Measurements from ENCODE around the gene TAGLN2. TPM values are rescaled to one million over a fixed set of nuclear protein-coding genes. Genes with fewer than 3 reads are reported as not detected.

TAGLN2 gene
- total RNA-seq, 1 experiment from 2014 or later, result 66.9 TPM

DNA sequence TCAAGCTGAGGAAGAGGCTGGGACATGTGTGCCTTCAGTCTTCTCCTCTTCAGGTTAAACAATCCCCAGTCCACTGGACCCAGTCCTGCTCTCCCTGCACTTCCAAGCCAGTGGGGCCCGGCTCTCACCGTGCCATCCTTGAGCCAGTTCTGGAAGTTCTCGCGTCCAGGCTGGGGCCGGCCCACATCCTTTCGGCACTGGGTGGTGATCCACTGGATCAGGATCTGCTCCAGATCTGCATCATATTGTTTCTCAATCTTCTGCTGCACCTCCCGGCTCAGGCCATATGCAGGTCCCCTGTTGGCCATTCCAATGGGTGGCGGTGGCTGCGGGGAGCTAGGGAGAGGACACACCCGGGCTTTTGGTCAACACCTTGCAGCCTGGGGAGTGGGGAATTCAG is 5.1 kb downstream of the TAGLN2 start:
- H3K36me3 Mint-ChIP-seq, result peaks cover 4% of the 10 kb centered on the region
- CTCF ChIA-PET, result interaction anchor here (1.2 to 5.9 kb wide), 2 partner anchors 27 to 87 kb away, joined by 3 to 64 read pairs; no protein-coding TSS in a partner anchor
- ATAC-seq, result no peak

GRCh38 chr1:159919236-159919865 is 6.0 kb downstream of the TAGLN2 start:
- POLR2A ChIA-PET, result no interaction called here

More for the DNA sequence above, 5.1 kb downstream of the TAGLN2 start:
- DNase-seq (ENCODE audit: low spot score), result no peak
- H3K4me1 Mint-ChIP-seq, result peaks cover 39% of the 10 kb centered on the region
- POLR2A ChIA-PET, result no interaction called here
- peaks cover 16% of the 10 kb centered on the region for H3K27me3 Mint-ChIP-seq (ENCODE audit: low read depth)
- no peak overlapping the region for H3K4me3 Mint-ChIP-seq
- TF ChIP-seq ZNF532 (CRISPR knock-in tag; IDR thresholded peaks at IDR 0.05; ENCODE audit: borderline replicate concordance) (no peak), CREB1 (CRISPR knock-in tag; IDR thresholded peaks at IDR 0.05) (no peak), JUN (CRISPR knock-in tag; IDR thresholded peaks at IDR 0.05) (no peak), IRF2 (CRISPR knock-in tag; IDR thresholded peaks at IDR 0.05; ENCODE audit: borderline replicate concordance, low read depth) (no peak), PRRX2 (CRISPR knock-in tag; IDR thresholded peaks at IDR 0.05) (no peak)
- TF ChIP-seq, protein P1, sequence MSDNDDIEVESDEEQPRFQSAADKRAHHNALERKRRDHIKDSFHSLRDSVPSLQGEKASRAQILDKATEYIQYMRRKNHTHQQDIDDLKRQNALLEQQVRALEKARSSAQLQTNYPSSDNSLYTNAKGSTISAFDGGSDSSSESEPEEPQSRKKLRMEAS (CRISPR knock-in tag; IDR thresholded peaks at IDR 0.05), result no peak
- TF ChIP-seq, protein P2, sequence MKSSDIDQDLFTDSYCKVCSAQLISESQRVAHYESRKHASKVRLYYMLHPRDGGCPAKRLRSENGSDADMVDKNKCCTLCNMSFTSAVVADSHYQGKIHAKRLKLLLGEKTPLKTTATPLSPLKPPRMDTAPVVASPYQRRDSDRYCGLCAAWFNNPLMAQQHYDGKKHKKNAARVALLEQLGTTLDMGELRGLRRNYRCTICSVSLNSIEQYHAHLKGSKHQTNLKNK (CRISPR knock-in tag; IDR thresholded peaks at IDR 0.05), result no peak
- no peak overlapping the region for H3K27ac Mint-ChIP-seq
- no peaks in the 10 kb centered on the region for H3K9me3 Mint-ChIP-seq

More at GRCh38 chr1:159919236-159919865, 6.0 kb downstream of the TAGLN2 start:
- Mint-ChIP-seq H3K4me3 (no peak overlapping the region), H3K36me3 (peaks cover 4% of the 10 kb centered on the region), H3K4me1 (peaks cover 46% of the 10 kb centered on the region), H3K9me3 (no peaks in the 10 kb centered on the region), H3K27ac (no peak overlapping the region), H3K27me3 (ENCODE audit: low read depth) (peaks cover 10% of the 10 kb centered on the region)
- ATAC-seq (no peak), DNase-seq (ENCODE audit: low spot score) (no peak)
- TF ChIP-seq ZNF138 (CRISPR knock-in tag; conservative IDR thresholded peaks at IDR 0.05), result no peak
- no peak for TF ChIP-seq NFATC4 (CRISPR knock-in tag; IDR thresholded peaks at IDR 0.05)
- no peak for TF ChIP-seq NR2C2 (CRISPR knock-in tag; IDR thresholded peaks at IDR 0.05)
- TF ChIP-seq EMX1 (CRISPR knock-in tag; IDR thresholded peaks at IDR 0.05), result no peak
- no peak for TF ChIP-seq ZNF281 (CRISPR knock-in tag; IDR thresholded peaks at IDR 0.05)
- TF ChIP-seq, protein P3, sequence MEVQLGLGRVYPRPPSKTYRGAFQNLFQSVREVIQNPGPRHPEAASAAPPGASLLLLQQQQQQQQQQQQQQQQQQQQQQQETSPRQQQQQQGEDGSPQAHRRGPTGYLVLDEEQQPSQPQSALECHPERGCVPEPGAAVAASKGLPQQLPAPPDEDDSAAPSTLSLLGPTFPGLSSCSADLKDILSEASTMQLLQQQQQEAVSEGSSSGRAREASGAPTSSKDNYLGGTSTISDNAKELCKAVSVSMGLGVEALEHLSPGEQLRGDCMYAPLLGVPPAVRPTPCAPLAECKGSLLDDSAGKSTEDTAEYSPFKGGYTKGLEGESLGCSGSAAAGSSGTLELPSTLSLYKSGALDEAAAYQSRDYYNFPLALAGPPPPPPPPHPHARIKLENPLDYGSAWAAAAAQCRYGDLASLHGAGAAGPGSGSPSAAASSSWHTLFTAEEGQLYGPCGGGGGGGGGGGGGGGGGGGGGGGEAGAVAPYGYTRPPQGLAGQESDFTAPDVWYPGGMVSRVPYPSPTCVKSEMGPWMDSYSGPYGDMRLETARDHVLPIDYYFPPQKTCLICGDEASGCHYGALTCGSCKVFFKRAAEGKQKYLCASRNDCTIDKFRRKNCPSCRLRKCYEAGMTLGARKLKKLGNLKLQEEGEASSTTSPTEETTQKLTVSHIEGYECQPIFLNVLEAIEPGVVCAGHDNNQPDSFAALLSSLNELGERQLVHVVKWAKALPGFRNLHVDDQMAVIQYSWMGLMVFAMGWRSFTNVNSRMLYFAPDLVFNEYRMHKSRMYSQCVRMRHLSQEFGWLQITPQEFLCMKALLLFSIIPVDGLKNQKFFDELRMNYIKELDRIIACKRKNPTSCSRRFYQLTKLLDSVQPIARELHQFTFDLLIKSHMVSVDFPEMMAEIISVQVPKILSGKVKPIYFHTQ (CRISPR knock-in tag; IDR thresholded peaks at IDR 0.05), result no peak
- no peak for TF ChIP-seq OVOL2 (CRISPR knock-in tag; IDR thresholded peaks at IDR 0.05; ENCODE audit: borderline replicate concordance)
- CTCF ChIA-PET, result interaction anchor here (1.2 kb wide), 1 partner anchor 26 kb away, joined by 3 read pairs; no protein-coding TSS in a partner anchor
